SIG-M5 (cell line): Measurements from ENCODE around the gene TRIM14.
"Not testable (repeated sequence)": the region's sequence is repeated elsewhere in the genome, so short reads cannot be mapped to it uniquely, and the experiment has no call there.

Experiments used
- DNase-seq: peaks from one replicate; lab custom pipeline; 2025; lab: John Stamatoyannopoulos, UW

The TRIM14 gene

DNA sequence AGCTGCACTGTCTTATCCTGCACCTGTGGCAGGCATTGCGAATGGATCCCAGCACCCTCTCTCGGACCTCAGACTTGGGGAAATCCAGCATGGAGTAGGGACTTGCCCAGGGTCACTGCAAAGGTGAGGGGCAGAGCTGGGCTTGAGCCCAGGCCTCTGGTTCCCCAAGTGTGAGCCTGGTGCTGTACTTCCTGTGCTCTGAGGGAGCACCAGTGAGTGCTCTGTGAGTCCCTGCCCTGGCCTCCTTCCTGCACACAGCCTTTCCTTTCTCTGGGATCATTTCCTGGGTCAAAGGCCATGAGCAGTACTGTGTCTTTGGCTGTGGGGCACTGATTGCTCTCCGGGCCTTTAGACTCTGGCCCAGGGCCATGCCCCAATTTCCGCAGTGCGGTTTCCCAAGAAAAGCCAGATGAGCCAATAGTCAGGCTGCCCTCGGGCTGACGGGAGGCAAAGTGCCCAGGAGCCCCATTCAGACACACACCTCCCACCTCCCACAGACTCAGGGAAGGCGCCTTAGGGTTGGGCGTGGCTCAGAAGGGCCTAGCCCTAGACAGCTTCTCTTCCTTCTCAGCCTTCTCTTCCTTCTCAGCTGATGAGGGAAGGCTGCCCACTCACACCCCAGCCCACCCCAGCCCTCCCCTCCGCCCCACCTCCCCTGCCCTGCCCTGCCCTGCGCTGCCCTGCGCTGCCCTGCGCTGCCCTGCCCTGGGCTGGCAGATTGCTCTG lies 23.3 kb upstream of the TRIM14 start:
- DNase-seq, result no peak

DNA sequence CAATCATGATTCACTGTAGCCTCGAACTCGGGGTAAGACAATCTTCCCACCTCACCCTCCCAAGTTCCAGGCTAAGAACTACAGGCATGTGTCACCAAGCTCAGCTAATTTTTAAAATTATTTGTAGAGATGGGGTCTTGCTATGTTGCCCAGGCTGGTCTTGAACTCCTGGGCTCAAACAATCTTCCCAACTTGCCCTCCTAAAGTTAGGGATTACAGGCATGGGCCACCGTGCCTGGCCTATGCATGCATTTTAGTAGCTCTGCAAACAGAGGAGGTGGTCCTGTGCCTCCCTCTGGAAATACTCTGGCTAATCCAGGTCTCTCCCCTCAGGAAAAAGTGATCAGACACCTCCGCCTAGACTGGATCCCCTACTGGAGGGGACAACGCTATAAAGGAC lies 21.5 kb upstream of the TRIM14 start:
- DNase-seq, result no peak

DNA sequence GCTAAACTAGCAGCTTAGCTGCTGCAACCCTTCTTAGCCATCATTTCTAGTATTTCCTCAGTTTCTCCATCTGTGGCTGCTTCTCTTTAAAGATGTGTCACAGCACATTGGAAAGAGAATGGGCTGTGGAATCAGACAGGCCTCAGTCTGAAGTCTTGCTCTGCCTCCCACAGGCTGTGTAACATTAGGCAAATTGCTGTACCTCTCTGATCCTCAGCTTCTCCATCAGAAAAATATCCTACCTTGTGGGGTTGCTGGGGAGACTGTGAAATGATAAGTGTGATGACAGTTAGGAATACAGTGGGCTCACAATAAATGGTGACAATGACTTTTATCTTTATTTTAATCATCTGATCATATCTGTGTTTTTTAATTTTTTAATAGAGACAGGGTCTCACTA lies 17.5 kb upstream of the TRIM14 start:
- DNase-seq, result no peak

DNA sequence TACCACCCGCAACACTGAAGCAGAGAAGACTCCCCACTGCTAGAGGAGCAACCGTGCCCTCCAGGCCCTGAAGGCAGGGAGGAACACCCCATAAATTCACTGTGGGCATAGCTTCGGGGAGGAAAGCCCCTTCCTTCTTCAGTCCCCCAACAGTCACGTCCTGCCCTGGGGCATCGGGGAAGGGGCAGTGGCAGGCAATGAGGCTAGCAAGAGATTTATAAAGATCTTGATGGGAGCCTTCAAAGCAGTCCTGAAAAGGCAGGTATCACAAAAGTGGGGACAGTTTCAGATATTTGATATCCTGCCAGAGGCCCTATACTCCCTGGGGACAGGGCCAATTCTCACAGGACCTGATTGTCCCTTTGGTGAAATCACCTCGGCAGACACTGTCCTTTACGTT lies 16.9 kb upstream of the TRIM14 start:
- DNase-seq, result no peak

DNA sequence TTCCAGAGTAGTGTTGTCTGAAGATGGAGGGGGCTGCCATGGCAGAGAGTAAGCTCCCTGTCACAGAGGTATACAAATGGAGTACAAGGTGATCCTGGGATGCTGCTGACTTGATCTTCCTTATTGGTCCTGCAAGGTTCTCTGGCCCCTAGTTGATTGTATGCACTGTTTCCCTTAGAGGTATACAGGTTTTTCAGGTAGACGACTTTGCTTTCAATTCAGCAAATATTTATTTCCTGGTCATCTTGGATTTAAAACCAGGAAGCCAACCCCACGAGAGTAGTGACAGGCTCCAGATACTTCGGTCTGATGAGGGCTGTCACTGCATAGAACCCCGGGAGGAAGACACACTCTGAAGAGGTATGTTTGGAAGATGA lies 16.5 kb upstream of the TRIM14 start:
- no peak for DNase-seq

DNA sequence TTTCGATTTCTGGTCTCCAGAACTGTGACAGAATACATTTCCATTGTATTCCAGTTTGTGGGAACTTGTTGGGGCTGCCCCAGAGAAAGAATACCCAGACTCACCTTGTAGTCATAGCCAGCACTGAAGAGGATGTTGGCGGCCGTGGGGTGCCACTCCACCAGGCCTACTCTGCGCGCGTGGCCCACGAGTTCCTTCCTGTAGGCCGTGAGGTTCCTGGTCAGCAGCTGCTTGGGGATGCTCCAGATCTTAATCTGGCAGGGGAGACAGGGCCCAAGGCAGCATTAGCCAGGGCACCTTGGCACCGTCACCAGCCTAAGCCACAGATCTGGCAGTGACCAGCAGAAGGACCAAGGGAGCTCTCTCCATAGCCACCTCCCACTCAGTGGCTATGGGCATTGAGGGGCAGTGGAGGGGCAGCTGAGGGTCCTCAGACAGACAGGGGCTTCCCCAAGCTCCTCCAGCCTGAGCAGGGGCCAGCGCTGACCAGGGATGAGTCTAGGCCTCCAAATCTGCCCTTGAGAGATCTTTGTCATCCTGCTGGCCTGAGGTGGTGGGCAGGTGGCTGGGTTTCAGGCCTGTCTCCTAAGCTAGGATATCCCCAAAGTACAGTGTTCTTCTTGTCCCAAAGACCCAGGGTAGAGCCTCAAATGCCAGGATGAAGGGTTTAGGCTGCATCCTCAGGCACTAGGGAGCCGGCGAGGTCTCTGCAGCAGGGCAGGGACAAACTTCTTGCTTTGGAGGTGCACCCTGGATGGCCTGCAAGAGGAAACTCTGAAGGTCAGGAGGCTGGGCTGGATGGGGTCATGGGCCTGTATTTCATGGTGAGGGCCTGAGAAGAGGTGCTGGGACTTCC lies 15.9 kb upstream of the TRIM14 start:
- DNase-seq, result no peak

DNA sequence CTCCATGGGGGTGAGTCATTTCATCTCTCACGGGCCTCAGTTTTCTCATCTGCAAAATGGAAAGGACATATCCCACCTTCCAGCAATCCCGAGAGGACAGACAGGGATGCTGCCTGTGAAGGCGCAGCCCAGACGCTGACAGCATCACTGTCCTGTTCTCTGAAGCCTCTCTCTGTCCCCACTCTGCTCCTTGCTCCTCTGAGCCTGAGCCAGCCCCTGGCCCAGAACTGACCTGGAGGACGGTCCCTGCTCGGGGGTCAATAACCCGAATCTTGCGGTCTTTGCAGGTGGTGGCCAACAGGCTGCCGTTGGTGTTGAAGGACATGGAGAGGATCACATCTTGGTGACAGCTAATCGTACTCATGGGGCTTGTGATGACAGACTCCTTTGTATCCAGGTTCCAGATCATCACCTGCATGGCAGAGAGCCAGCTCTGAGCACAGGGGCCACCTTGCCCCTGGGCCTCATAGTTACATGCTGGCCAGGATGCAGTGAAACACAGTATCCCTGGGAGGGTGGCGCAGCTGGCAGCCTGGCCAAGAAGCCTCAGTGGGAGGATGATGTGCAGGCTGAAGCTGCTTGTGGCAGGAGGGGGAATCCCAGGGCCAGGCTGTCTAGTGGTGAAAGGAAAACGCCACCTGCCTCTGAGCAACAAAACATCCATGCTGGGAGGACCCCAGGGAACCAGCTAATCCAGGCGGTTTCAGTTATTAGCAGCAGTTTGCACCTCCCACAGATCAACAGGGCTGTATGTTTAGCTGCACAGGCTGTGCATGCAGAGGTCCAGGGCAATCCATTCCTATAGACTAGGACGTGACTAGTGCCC lies 14.0 kb upstream of the TRIM14 start:
- no peak for DNase-seq

DNA sequence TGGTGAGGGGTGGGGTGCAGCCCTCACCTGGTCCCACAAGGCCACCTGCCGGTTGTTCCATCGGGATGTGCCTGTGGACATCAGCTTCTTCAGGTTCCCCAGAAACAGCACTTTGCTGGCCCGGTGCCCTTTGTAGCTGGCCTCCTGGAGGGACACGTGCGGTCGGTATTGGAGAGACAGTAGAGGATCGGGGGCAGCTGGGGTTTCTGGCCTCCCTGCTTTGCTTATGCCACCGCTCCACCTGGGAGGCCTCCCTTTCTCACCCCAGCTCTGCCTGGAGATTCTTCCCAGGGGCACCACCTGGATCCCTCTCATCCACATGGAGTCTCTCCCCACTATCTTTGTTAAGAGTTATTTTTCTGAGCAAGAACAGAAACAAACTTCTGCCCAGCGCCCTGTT lies 13.1 kb upstream of the TRIM14 start:
- DNase-seq, result no peak

DNA sequence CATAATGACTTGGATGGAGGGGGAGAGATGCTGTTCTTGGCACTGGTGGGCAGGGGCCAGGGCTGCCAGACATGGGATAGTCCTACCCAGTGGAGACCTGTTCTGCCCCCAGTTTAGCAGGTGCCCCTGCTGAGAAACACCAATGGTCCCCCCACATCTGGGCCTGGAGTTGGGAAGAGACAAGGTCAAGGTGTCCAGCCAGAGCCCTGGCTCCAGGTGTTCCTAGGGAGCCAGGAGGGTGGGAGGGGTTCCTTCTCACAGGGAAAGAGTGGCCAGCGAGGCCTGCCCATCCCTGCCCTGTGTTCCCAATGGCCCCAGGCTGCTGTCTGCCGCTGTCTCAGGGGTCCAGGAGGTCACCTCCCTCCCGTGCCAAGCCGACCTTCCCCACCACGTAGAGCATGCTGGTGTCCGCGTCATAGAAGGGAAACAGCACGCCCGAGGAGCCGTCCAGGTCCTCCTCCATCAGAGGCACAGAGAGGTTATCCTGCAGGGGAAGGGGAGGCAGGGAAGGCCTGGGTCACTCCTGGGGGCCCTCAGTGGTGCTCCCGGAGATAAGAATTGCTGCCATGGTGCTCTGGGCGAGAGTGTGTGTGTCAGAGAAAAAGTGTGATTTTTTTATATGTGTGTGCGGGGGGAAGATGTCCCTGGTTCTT lies 11.7 kb upstream of the TRIM14 start:
- DNase-seq, result no peak

DNA sequence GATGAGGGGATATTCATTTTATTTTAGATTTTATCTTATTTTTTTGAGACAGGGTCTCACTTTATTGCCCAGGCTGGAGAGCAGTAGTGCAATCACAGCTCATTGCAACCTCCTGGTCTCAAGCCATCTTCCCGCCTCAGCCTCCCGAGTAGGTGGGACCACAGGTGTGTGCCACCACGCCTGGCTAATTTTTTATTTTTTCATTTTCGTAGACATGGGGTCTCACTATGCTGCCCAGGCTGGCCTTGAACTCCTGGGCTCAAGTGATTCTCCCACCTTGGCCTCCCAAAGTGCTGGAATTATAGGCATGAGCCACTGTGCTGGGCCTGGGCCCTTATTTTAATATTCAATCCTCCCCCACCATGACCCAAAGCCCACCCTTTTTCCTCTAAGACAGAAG lies 11.0 kb upstream of the TRIM14 start:
- DNase-seq, result not testable (repeated sequence)

DNA sequence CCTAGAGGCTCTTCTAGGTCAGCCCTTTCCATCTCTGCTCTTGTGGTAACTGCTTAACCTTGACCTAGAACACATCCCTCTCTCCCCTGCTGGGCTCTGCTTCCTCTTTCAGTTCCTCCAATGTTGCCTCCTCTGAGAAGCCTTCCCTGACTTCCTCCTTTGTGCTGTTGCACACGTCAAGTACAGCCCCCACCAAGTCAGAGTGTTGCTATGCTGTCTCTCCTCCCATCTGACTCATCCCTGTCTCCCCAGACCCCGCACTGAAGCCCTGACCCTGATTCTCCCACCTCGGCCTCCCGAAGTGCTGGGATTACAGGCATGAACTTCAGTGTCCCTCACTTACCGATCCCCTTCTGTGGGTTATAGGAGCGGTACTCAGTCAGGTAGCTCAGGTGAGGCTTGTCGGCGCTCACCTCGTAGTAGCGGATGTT lies 10.4 kb upstream of the TRIM14 start:
- DNase-seq, result peak; percentile 85

DNA sequence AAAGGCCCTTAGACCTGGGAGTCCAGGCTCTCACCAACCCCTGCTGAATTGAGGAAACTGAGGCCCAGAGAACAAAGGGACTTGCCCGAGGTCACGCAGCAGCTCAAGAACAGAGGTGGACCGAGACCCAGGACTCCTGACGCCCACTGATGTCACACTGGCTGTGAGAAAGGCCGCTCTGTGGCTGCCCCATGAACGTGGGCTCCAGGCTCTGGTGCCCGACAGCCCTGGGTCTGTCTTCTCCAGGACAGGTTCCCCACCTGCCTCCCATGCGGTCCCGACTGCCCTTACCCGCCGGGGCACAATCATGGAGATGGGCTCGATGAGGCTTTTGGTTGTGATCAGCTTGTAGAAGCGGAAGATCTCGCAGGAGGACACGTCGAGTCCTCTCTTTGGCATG lies 9.3 kb upstream of the TRIM14 start:
- no peak for DNase-seq

DNA sequence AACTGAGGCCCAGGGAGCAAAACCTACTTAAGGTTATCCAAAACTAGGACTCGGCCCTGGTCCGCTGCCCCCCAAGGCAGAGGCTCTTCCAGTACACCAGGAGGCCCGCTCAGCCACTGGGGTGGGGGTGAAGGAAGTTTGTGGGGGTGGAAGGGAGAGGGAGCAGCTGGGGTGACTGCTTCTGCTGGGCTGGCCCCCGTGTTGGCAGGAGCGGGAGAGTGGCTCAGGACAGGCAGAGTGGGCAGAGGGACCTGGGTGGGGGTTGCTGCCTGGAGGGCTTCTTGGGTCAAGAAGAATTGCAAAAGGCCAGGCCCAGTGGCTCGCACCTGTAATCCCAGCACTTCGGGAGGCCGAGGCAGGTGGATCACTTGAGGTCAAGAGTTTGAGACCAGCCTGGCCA lies 8.2 kb upstream of the TRIM14 start:
- no peak for DNase-seq

DNA sequence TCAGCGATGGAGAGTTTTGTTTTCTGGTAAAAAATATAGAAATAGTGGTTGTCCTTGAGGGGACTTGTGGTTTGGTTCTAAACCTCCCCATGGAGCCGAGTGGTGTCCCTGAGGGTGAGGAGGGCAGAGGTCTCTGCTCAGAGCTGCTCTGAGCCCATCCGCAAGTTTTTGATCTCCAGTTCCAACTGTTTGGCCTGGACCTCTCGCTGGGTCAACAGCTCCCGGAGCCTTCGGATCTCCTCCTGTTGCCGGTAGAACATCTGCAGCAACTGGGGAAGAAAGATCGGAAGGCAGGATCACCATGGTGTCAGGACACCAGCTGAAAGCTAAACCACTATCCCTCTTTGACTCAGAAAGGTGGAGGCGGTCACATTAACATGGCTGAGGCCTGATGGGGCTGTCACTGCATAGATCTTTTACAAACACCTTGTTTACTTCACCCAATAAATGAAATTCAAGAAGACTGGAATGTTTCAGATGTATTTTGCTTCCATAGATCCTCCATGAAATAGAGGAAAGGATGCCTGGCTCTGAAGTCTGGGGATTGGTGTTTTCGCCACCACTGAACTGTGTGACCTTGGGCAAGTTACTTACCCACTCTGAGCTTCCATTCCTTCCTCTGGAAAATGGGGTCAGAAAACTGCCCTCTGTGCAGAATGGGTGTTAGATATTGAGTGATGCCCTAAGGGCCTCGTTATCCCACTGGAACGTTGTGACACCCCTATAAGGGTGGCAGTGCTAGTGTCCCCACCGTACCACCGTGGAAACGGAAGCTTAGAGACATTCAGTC lies 5.8 kb upstream of the TRIM14 start:
- DNase-seq, result no peak

DNA sequence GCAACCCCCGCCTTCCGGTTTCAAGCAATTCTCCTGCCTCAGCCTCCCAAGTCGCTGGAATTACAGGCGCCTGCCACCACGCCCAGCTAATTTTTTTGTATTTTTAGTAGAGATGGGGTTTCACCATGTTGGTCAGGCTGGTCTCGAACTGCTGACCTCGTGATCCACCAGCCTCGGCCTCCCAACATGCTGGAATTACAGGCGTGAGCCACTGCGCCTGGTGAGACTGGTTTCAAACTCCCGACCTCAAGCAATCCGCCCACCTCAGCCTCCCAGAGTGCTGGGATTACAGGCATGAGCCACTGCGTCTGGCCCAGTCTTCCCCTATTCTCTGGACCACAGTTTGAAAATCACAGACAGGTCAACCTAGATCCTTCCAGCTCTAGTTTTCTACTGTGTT lies 5.1 kb upstream of the TRIM14 start:
- DNase-seq, result not testable (repeated sequence)

DNA sequence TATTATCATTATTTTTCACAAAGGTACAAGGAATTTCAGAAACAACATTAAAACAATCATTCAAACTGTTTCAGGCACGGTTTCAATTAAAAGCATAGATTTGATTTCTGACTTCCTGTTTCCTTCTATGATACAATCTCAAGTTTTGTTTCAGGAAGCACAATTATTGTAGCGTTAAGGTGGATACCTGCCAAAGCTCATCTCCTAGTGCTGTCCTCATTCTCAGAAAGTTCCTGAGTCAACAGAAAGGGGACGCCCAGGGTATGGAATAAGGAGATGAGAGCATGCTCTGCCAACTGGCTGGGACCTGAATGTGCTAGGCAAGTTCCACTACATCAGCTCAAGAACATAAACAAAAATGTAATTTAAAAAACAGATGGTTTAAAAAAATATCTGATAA lies 2.0 kb upstream of the TRIM14 start:
- no peak for DNase-seq

DNA sequence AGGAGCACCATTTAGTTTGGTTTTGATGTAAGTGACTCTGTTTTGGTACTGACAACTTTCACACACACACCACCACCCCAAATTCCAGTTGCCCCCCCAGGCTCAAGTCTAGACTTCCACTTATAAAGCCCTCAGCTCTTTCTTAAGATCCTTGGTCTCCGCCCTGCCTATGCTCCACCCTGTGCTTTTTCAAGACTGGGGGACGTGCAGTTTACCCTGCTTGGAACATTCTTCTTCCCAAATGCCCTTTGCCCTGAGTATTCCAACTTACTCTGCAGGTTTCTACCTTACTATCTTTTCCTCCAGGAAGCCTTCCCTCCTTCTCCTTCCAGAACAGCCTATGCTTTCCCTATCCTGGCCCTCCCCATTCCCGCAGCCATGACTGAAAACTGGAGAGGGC lies 1.5 kb upstream of the TRIM14 start:
- no peak for DNase-seq

DNA sequence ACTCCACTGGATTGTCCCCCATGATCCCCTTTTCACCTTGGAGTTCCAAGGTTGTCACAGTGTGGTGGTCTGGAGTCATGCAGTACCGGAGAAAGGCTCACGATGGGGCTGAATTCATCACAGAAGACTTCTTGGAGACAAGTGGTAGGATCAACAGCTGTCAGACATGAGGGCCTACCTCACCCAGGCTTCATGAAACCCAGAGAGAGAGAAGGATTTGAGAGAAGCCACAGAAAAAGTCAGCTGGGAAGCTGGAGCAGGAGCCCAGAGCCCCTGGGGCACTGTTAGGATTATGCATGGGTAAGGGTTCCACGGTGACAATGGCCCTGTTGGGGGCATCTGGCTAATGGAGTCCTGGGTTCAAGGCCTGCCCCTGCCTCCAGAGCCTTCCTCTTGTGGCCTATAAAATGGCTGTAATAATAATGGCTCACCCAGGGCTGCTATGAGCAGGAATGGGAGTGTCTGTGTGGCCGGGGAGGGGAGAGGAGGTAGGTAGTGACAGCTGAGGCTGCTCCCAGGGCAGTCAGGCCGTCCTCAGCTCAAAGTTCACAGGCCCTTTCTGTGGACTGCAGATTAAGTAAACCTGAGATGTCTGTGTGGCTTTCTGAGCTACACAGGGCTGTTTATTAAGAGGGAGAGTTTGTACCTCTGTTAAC lies 910 bp downstream of the TRIM14 start:
- DNase-seq, result no peak

DNA sequence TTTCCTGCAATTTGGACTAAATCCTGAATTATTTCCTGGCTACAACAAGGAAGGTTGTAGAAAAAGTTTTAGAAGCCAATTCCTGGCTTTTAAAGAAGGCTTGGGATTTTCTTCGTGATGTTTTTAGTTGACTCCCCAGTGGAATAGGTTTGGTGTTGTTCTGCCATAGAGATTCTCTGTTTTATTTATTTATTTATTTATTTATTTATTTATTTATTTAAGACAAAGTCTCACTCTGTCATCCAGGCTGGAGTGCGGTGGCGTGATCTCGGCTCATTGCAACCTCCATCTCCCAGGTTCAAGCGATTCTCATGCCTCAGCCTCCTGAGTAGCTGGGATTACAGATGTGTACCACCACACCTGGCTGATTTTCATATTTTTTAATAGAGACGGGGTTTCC lies 1.9 kb downstream of the TRIM14 start:
- not testable (repeated sequence) for DNase-seq

DNA sequence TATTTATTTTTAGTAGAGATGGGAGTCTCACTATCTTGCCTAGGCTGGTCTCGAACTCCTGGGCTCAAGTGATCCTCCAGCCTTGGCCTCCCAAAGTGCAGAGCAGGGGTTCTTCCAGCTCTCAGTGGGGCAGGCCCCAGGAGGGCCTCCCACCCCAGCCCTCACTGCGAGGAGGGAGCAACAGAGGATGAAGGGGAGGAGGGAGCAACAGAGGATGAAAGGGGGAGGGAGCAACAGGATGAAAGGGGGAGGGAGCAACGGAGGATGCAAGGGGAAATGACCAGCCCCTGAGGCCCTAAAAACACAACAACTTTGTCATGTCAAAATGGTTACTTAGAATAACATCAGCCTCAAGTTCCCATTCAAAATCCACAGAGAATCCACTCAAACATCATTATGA lies 10.0 kb downstream of the TRIM14 start:
- DNase-seq, result no peak

DNA sequence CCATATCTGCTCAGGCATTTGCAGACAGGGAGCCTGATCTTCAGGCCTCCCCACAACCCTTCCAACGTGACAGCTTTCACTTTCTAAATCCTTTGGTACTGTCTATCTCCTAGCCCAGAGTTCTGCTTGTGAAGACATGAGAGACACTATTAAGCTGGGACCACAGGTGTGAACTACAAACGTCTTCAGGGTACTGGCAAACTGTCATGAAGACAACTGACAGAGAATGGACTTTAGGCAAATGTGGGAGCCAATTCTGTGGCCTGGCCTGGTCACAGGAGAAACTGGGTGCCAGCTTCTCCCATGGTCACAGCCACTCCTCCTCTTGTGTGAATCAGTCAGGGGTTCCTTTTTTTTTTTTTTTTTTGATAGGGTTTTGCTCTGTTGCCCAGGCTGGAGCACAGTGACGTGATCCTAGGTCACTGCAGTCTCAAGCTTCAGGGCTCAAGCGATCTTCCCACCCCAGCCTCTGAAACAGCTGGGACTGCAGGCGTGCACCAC lies 10.4 kb downstream of the TRIM14 start:
- DNase-seq, result no peak
